Right ventricle myocardium superior (tissue), 1 donor: ENCODE data around the gene PNMA6E. TPM values are rescaled to one million over a fixed set of nuclear protein-coding genes. Genes with fewer than 3 reads are reported as not detected.

Experiments used
- ATAC-seq: fragments of 200-7000 bp; cut with Tn5 transposase; one replicate; pipeline ENCODE4 v1.9.1; 2020; ENCODE audit warnings: mild to moderate bottlenecking; ENCODE audit not compliant: poor library complexity
- DNase-seq: peaks from one replicate; pipeline ENCODE4 v3.0.0-alpha.2; 2020
- intact Hi-C: fragments of 100-400 bp; cut with DNase I; formaldehyde crosslinking; loops from one replicate; pipeline ENCODE4 v1.11.2; 2022
- total RNA-seq: library from RNA; stranded (reverse); fragmentation: NEBNext Ultra II Directional; extraction: Animal tissue kit (Norgen Biotek cat#: 25700); gene quantifications from one replicate; pipeline ENCODE4 v1.2.1, GENCODE V29; 2021
- donor health status: DM: no; HTN: yes; CAD: no; lungs with severe emphysema.

PNMA6E gene
- total RNA-seq, 1 donor from 2014 or later = not detected

DNA sequence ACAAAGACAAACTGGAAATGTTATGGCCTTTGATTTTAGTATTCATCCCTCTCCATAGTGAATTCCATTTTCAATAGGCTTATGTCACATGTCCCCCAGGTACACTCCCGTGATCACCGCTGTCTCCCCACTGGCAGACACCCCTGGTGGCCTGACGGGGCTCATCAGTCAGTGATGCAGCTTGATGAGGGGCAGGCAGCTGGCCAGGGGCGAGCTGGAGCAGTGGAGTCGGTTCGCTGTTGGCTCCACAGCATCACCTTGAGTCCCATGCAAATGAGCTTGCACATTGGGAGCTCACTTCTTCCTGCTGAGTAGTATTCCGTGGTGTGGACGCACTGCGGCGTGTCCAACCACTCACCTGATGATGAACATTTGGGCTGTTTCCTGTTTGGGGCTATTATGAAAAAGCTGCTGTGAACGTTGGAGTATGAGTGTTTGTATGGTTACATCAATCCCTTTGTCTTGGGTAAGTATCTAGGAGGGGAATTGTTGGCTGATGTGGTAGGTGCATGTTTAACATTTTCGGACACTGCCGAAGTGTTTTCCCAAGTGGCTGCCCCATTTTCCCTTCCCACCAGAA, 39.5 kb upstream of the PNMA6E start:
- ATAC-seq = no peak
- DNase-seq = no peak
- intact Hi-C loops = no loop called here

DNA sequence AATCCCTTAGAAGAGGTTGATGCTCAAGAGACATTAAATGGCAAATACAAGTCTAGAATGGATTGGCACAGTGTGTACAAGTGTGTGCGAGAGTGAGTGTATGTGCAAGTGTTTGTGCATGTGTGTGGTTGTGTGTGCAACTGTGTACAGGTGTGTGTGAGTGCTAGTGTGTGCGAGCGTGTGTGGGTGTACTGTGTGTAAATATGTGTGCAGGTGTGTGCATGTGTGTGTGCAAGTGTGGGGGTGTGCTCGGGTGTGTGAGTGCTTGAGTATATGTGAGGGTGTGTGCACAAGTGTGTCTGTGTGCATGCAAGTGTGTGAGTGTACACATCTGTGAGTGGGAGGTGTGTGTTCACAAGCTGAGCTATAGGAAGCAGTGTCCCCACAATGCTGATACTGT, 38.8 kb upstream of the PNMA6E start:
- intact Hi-C loops = no loop called here
- DNase-seq (no peak), ATAC-seq (no peak)

DNA sequence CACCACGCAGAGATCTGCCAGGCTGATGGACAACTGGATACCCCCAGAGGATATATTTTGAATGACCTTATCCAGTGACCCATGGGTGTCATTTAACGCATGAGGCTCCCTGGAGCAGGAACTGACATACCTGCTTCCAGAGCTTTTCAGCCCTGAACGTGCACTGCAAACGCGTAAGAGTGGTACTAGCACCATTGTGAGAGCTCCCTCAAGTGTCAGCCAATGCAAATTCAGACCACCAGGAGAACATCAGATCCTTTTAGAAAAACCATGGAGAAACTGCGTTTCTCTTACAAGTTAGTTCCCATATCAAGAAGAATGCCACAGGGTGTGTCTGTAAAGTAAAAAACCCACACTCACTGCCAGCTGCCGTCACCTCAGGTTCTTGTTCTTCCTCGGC, 37.4 kb upstream of the PNMA6E start:
- intact Hi-C loops = no loop called here
- DNase-seq = no peak
- ATAC-seq = no peak

DNA sequence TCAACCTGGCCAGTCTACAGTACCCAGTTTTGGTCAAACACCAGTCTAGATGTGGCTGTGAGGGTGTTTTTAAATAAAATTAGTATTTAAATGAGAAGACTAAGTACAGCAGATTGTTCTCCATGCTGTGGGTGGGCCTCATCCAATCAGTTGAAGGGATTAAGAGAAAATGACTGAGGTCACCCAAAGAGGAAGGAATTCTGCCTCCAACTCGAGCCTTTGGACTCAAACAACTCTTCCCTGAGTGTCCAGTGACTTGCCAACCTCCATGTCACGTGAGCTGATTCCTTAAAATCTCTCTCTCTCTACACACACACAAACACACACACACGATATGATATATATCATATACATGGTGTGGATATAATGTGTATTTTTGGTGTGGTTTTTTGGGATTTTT, 34.7 kb upstream of the PNMA6E start:
- ATAC-seq (no peak), DNase-seq (no peak)
- intact Hi-C loops = no loop called here

DNA sequence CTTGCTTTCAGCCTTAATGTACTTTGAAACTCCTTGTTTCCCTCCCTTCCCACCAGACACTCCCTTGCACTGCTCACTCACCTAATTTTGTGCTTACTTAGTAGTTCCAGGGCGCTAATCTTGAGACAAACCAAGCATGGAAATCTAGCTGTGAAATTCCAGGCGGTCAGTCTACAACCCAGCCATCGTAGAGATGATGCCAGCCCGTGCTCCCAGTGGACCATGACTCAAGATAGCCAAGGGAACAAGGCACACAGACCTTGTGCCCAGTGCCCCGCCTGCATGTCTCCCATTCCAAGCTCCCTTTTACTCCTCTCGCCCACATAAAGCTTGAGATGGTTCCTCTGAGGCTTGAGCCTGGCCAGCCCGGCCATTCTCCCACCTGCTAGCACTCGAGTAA, 33.7 kb upstream of the PNMA6E start:
- intact Hi-C loops = no loop called here
- ATAC-seq = no peak

DNA sequence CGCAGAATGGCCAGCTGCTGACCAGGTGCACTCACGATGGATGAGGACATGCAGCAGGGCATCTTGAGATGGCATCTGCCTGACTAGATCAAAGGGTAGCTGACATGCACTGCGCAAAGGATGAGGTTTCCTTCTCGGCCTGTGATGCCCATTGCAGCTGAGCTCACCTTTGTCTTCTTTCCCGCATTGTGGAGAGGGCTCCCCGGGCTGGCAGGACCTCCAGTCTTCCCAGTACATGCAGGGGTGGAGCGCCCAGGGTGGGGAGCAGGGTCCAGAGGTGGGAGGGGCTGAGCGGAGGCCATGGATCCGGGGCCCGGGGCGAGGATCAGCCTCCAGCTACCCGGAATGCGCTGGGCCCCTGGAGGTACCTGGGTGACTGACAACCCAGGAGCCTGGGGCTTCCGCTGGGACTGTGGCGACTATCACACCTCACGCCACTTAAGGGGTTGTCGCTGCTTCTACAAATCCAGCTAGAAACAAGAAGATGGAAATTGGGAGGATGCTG, 32.7 kb upstream of the PNMA6E start:
- ATAC-seq = no peak
- DNase-seq = no peak
- intact Hi-C loops = no loop called here

More for the DNA sequence above, 33.7 kb upstream of the PNMA6E start:
- DNase-seq = no peak

DNA sequence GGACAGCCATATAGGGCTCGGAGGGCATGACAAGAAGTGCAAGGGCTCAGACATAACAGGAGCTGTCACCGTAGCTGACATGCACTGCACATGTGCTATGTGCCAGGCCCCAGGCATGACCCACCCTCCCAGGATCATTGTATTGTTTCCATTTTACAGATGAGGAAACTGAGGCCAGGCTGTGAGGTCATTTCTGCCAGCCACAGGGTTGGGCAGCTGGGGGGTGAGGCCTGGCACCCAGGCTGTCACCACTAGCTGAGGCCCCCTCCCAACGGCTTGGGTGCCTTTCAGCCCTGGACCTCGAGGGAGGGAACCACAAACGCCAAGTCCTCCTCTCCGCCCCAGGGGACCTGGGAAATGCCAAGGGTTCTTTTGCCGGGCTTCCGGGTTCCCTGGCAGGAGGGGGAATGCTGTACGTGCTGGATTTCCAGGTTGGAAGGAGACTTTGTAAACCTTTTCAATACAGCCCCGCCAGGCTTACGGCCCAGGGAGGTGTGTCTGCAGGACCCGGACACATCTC, 32.1 kb upstream of the PNMA6E start:
- DNase-seq (no peak), ATAC-seq (no peak)
- intact Hi-C loops = no loop called here

DNA sequence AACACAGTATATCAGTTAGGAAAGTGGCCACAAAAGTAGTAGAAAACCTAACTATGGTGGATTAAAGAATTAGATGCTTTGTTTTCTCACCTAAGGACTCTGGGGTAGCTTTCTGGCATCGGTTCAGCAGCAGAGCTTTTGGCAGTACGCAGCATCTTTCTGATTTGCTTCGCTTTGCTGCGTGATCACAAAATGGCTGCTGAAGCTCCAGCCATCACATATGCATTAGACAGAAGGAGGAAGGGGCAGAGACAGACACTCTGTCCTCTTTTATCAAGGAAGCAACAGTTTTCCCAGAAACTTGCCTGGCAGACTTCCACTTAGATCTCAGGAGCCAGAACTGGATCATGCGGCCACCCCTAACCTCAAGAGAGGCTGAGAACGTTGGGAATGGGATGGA, 29.6 kb upstream of the PNMA6E start:
- no peak for DNase-seq
- intact Hi-C loops = no loop called here
- ATAC-seq = no peak

DNA sequence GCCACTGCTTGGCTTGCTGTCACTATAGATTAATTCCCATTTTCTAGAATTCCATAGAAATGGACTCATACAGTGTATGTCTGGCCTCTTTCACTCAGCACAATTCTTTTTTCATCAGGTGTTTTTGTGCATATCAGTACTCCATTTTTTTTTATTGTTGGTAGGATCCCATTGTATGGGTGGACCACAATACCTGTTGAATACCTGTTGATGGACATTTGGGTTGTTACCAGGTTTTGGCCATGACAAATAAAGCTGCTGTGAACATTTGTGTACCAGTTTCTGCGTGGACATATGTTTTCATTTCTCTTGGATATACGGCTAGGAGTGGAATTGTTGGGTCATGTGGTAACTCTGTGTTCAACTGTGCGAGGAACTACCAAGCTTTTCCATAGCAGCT, 25.1 kb upstream of the PNMA6E start:
- no peak for DNase-seq
- intact Hi-C loops = no loop called here
- no peak for ATAC-seq

DNA sequence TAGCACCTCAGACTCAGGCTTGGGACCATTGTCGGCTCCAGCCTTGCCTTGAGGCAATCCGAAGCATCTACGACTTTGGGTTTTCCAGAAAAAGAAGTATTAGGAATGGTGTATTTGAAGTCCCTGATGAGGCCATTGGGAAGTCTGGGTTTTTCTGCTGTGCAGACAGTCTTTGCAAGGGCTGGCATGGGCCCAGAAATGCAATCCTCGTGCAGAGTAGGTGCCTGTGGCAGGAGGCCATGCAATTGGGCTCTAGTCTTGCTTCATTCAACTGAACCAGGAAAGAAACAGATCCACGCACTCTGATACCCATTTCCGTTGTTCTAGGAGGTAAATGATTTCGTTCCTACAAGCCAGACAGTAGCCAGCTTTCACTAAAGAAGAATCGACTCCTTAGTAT, 22.5 kb upstream of the PNMA6E start:
- intact Hi-C loops = no loop called here
- ATAC-seq (peak; percentile 71), DNase-seq (peak; percentile 66)

DNA sequence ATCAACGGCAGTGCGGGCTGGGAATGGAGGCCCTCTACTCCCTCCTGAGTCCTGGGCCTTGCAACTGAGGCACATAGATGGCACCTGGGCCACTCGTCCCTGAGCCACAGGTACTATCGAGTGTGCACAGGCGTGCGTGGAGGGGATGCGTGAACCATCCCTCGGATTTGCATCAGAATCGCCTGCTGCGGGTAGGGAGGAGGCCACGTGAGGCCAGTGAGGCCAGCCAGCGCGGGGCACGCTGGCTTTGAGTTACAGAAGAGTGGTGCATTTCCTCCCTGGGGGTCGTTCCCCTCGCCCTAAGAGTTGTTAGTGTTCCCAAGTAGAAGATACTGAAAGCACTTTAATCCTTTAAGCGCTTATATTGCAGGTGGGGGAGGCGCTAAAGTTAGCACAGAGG, 20.7 kb upstream of the PNMA6E start:
- intact Hi-C loops = no loop called here
- ATAC-seq = no peak

DNA sequence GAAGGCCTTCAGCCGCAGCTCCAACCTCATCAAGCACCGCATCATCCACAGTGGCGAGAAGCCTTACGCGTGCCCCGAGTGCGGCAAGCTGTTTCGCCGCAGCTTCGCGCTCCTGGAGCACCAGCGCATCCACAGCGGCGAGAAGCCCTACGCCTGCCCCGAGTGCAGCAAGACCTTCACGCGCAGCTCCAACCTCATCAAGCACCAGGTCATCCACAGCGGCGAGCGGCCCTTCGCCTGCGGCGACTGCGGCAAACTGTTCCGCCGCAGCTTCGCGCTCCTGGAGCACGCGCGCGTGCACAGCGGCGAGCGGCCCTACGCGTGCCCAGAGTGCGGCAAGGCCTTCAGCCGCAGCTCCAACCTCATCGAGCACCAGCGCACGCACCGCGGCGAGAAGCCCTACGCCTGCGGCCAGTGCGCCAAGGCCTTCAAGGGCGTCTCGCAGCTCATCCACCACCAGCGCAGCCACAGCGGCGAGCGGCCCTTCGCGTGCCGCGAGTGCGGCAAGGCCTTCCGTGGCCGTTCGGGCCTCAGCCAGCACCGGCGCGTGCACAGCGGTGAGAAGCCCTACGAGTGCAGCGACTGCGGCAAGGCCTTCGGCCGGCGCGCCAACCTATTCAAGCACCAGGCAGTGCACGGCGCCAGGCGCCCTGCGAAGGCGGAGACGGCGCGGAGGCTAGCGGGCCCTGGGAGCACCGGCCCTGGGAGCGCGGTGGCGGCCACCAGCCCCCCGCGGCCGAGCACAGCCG, 19.9 kb upstream of the PNMA6E start:
- ATAC-seq (no peak), DNase-seq (no peak)
- intact Hi-C loops = no loop called here

More for the DNA sequence above, 20.7 kb upstream of the PNMA6E start:
- DNase-seq = no peak

DNA sequence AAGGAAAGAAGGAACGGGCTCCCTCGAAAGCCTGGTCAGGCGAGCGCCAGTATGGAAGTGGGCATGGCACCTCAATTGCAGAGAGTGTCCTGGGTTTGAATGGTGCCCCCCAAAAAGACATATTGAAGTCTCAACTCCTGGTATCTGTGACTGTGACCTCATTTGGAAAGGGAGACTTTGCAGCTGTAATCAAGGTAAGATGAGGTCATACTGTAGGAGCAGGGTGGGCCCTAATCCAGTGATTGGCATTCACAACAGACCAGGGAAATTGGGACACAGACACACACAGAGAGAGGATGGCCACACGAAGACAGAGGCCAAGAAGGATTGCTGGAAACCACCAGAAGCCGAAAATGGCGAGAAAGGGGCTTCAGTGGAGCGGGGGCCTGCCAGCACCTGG, 16.5 kb upstream of the PNMA6E start:
- DNase-seq (no peak), ATAC-seq (no peak)
- intact Hi-C loops = no loop called here

DNA sequence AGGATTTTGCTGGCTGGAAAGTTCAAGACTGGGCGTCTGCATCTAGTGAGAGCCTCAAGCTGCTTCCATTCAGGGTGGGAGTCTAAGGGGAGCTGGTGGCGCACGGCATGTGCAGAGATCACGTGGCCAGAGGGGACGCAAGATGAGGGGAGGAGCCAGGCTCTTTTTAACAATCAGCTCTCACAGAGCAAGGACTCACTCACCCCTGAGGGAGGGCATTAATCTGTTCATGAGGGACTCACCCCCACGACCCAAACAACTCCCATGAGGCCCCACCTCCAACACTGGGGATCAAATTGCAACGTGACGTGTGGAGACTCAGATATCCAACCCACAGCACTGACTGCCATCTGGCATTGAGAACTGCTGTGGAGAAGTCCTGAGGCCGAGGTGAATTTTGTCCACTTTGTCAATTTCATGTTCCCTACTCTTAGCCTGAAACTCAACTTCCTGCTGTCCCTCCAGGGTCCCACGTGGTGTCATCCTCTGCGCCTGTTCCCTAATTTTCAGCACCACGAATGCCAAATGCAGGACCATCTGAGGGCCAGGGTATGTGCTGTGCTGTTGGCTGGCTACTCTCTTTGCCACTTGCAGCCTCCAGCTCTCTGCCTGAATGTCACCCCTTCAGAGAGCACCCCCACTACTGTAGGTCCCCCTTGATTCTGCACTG, 15.8 kb upstream of the PNMA6E start:
- ATAC-seq (peak; percentile 13), DNase-seq (no peak)
- intact Hi-C loops = no loop called here

DNA sequence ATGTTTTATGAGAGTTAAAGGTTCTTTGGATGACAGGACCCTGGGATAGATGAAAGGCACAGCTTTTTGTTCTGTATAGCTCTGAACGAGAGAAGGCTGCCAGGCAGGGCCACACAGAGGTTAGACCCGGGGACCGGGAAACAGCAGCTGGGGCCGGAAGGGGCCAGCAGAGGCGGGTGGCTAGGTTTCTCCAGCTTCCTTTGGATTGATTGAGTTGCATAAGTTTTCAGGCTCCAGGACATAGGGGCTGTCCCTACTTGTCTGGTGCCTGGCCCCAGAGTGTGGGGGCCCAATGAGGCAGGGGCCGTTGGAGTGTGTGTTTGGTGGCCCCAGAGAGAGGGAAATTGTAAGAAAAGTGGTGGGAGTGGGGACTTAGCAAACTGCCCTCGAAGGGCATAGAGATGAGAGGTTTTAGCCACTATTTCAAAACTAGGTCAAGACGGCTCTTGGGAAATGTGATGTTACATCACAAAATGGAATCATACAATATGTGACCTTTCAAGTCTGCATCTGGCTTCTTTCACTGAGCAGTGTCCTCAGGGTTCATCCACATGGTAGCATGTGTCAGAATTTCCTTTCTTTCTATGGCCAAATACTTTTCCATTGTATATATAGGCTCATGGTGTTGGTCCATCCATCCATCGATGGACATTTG, 13.8 kb upstream of the PNMA6E start:
- intact Hi-C loops = no loop called here
- ATAC-seq (peak; percentile 62), DNase-seq (no peak)

DNA sequence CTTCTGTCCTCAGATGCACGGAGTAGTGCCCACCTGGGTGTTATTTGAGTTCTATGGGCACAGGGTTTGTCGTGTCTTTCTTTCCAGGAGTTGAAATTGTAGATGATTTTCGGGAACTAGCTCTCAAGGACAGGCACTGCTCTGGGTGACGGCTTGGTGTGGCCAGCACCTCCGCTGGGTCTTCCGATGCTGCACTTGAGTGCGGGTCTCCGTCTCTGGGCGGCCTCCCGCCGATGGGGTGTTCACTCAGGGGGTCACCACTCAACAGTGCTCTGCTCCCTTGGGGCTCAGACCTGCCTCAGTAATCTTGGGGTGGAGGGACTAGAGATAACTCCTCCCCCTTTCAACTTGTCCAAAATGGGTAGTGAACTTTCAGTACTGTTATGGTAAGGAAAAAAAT, 12.6 kb upstream of the PNMA6E start:
- no peak for ATAC-seq
- intact Hi-C loops = no loop called here
- no peak for DNase-seq

DNA sequence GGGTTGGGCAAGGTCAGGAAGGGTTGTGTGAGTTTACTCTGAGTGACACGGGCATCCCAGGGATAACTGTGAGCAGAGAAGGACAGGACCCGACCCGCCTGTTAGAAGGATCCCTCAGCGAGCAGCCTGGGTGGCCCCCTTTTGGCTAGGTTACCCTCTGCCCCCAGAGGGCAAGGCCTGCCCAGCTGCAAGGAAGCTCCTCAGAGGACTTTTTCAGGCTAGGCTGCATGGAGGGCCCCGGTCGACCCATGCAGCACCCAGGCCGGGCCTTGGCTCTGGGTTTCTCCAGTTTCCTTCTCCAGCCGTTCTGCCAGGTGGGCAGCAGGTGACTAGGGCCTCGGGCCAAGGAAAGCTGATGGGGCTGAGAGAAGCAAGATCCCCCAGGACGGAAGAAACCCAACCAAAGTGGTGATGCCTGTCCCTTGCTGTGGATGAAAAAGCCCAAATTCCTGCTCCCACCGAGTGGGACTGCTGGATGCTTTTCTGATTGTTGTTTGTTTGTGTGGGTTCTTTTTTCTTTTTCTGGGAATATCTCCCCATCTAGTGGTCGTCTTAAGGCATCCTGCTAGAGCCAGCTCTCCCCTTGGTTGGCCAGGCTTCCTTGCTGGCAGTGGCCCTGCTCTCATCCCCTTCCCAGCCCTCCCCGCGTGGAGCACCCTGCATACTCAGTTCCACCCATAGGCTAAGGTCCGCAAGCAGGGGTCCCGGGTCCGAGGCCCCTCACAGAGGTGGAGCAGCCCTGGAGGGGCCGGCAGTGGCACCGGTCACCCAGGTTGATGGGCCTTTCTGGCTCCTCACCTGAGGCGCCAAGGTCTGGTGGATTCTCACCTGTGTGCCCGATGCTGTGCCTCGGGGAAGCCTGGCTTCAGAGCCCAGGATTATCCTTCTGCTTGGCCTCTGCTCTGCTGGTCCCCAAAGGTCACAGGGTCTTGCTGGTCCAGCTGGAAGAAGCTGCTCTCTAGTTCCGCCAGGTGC, 11.9 kb upstream of the PNMA6E start:
- intact Hi-C loops = no loop called here
- DNase-seq (no peak), ATAC-seq (no peak)

DNA sequence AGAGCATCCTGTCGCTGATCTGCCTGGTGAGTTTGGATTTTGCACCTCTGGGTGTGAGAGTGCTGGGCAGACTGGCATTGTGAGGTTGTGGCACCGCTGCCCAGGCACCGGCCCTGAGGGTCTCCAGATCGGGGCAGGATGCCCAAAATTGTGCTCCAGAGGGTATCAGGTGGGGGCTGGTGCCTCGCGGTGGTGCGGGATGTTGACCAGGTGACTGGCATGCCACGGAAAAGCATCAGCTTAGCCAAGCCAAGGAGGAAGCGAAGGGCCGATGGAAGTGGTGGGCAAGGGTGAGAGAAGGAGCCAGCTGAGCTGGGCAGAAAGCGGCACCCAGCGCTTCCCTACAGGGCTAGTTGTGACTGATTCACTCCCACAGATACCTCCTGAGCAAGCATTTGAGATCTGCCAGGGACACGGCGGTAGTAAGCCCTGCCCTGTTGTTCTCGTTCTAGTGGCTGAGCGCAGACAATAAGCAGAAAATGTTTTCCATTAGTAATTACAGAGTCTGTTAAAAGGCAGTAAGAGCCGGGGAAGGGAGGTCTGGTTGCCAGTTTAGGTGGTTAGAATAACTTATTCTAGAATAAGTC, 10.9 kb upstream of the PNMA6E start:
- intact Hi-C loops = no loop called here
- no peak for DNase-seq
- ATAC-seq = no peak
